Renal pelvis (tissue), 4 donors: ENCODE data around the gene SIN3A. TPM values are rescaled to one million over a fixed set of nuclear protein-coding genes. Genes with fewer than 3 reads are reported as not detected.
"Not testable (repeated sequence)": the region's sequence is repeated elsewhere in the genome, so short reads cannot be mapped to it uniquely, and the experiment has no call there.

Experiments used
- DNase-seq: peaks from one replicate; pipeline ENCODE4 v3.0.0-alpha.2; 2013
- polyA plus RNA-seq, 3 donors: library from polyadenylated mRNA; unstranded; fragments of 120-200 nt; gene quantifications; one replicate each; pipeline ENCODE4 v1.2.1, GENCODE V29; 2013; ENCODE audit not compliant: insufficient read length in 3 of 3

The SIN3A gene
- polyA plus RNA-seq, 3 donors: 56.2 to 59.8 (median 56.3) TPM

- no peak for DNase-seq
Measured at GRCh38 chr15:75403892-75404291, 47.6 kb downstream of the SIN3A start.

GRCh38 chr15:75397494-75397893 lies 54.0 kb downstream of the SIN3A start:
- no peak for DNase-seq

- DNase-seq: no peak
Measured at GRCh38 chr15:75389791-75390382, 61.6 kb downstream of the SIN3A start.

GRCh38 chr15:75383986-75384385 lies 67.5 kb downstream of the SIN3A start:
- DNase-seq: not testable (repeated sequence)

- DNase-seq: no peak
Measured at GRCh38 chr15:75380773-75381172, 70.7 kb downstream of the SIN3A start.

- no peak for DNase-seq
Measured at GRCh38 chr15:75371901-75372688, 79.4 kb downstream of the SIN3A start.

GRCh38 chr15:75371486-75371885 lies 80.0 kb downstream of the SIN3A start:
- DNase-seq: no peak

- no peak for DNase-seq
Measured at GRCh38 chr15:75369897-75370581, 81.5 kb downstream of the SIN3A start.

- no peak for DNase-seq
Measured at GRCh38 chr15:75368689-75369239, 82.7 kb downstream of the SIN3A start.

- peak; percentile 94 for DNase-seq
Measured at GRCh38 chr15:75367913-75368688, 83.4 kb downstream of the SIN3A start, which contains the start of gene MAN2C1. Gene MAN2C1 (minus strand): TSS chr15:75368607. CDS start chr15:75368583, 24 bp downstream.

- DNase-seq: no peak
Measured at GRCh38 chr15:75367406-75367912, 84.0 kb downstream of the SIN3A start.

GRCh38 chr15:75367006-75367405 lies 84.5 kb downstream of the SIN3A start:
- no peak for DNase-seq

- DNase-seq: no peak
Measured at GRCh38 chr15:75366163-75366562, 85.3 kb downstream of the SIN3A start.

- DNase-seq: no peak
Measured at GRCh38 chr15:75364881-75365280, 86.6 kb downstream of the SIN3A start.

GRCh38 chr15:75363786-75364185 lies 87.7 kb downstream of the SIN3A start:
- no peak for DNase-seq

GRCh38 chr15:75362642-75363249 lies 88.7 kb downstream of the SIN3A start:
- no peak for DNase-seq

GRCh38 chr15:75361989-75362641 lies 89.4 kb downstream of the SIN3A start:
- no peak for DNase-seq

GRCh38 chr15:75361361-75361988 lies 90.0 kb downstream of the SIN3A start:
- DNase-seq: no peak

GRCh38 chr15:75360856-75361255 lies 90.6 kb downstream of the SIN3A start:
- DNase-seq: no peak

- no peak for DNase-seq
Measured at GRCh38 chr15:75360391-75360790, 91.1 kb downstream of the SIN3A start.
